Urothelium cell line (cell line): ENCODE measurements around the gene CYTH3.
"Not testable (repeated sequence)": the region's sequence is repeated elsewhere in the genome, so short reads cannot be mapped to it uniquely, and the experiment has no call there.

Experiments used
- DNase-seq: peaks from one replicate; pipeline ENCODE4 v3.0.0; 2011; ENCODE audit warnings: low spot score, mixed read lengths
- FAIRE-seq: peaks from 2 replicates; lab custom pipeline; 2011; peaks lifted over from hg19 to GRCh38; lab: Jason Lieb, UNC

The CYTH3 gene

GRCh38 chr7:6272481-6273323 lies at the start of gene CYTH3:
Gene CYTH3 (minus strand): TSS chr7:6272624. CDS start chr7:6272507, 117 bp downstream.
- DNase-seq: peak; percentile 100
- peak; percentile 99 for FAIRE-seq

GRCh38 chr7:6320791-6321190 lies 48.4 kb upstream of the CYTH3 start:
- FAIRE-seq: peak; percentile 65

GRCh38 chr7:6317797-6318438 lies 45.5 kb upstream of the CYTH3 start:
- peak; percentile 87 for DNase-seq
- FAIRE-seq: peak; percentile 90

More at GRCh38 chr7:6320791-6321190, 48.4 kb upstream of the CYTH3 start:
- no peak for DNase-seq

GRCh38 chr7:6316226-6316625 lies 43.8 kb upstream of the CYTH3 start:
- FAIRE-seq: no peak

GRCh38 chr7:6315746-6316145 lies 43.3 kb upstream of the CYTH3 start:
- DNase-seq (no peak), FAIRE-seq (no peak)

More at GRCh38 chr7:6316226-6316625, 43.8 kb upstream of the CYTH3 start:
- no peak for DNase-seq

GRCh38 chr7:6310271-6310993 lies 38.0 kb upstream of the CYTH3 start:
- FAIRE-seq (peak; percentile 93), DNase-seq (no peak)

- DNase-seq (peak; percentile 64), FAIRE-seq (peak; percentile 89)
These were observed 35.3 kb upstream of the CYTH3 start for GRCh38 chr7:6307762-6308161.

GRCh38 chr7:6306471-6306870 lies 34.0 kb upstream of the CYTH3 start:
- FAIRE-seq (peak; percentile 99), DNase-seq (peak; percentile 90)

- DNase-seq: no peak
- no peak for FAIRE-seq
These were observed 32.9 kb upstream of the CYTH3 start for GRCh38 chr7:6305330-6305729.

GRCh38 chr7:6301446-6301845 lies 29.0 kb upstream of the CYTH3 start:
- not testable (repeated sequence) for FAIRE-seq, DNase-seq

GRCh38 chr7:6299774-6300173 lies 27.4 kb upstream of the CYTH3 start:
- FAIRE-seq (peak; percentile 93), DNase-seq (no peak)

GRCh38 chr7:6294839-6295238 lies 22.4 kb upstream of the CYTH3 start:
- peak; percentile 97 for FAIRE-seq
- peak; percentile 23 for DNase-seq

- DNase-seq (no peak), FAIRE-seq (peak; percentile 13)
These were observed 20.8 kb upstream of the CYTH3 start for GRCh38 chr7:6293202-6293601.

- DNase-seq, FAIRE-seq: not testable (repeated sequence)
These were observed 19.5 kb upstream of the CYTH3 start for GRCh38 chr7:6291941-6292340.

- FAIRE-seq (peak; percentile 77), DNase-seq (no peak)
These were observed 19.1 kb upstream of the CYTH3 start for GRCh38 chr7:6291531-6291930.

GRCh38 chr7:6290319-6290741 lies 17.9 kb upstream of the CYTH3 start:
- DNase-seq (peak; percentile 45), FAIRE-seq (peak; percentile 96)

GRCh38 chr7:6288270-6288860 lies 15.9 kb upstream of the CYTH3 start:
- peak; percentile 58 for FAIRE-seq
- no peak for DNase-seq

GRCh38 chr7:6286486-6286885 lies 14.1 kb upstream of the CYTH3 start:
- FAIRE-seq (peak; percentile 82), DNase-seq (no peak)

GRCh38 chr7:6284461-6285360 lies 12.3 kb upstream of the CYTH3 start:
- peak; percentile 99 for FAIRE-seq

GRCh38 chr7:6284055-6284400 lies 11.6 kb upstream of the CYTH3 start:
- peak; percentile 44 for DNase-seq
- FAIRE-seq: no peak

More at GRCh38 chr7:6284461-6285360, 12.3 kb upstream of the CYTH3 start:
- DNase-seq: peak; percentile 86
